Measurements from ENCODE around the gene MAML3.

- TF ChIP-seq POLR2A (IDR thresholded peaks at IDR 0.05; ENCODE audit: low read length), result no peak
- no peak for TF ChIP-seq GATA1 (IDR thresholded peaks at IDR 0.05; ENCODE audit: low read depth, low read length)
Measured at GRCh38 chr4:140156529-140157171, 2.7 kb upstream of the MAML3 start.
